DMS153 (cell line): ENCODE data around the gene CDK5RAP2.
A peak's percentile ranks its signal among the peaks of the same experiment; 100 is the strongest.

Experiments
- DNase-seq: peaks from one replicate; lab custom pipeline; 2025; lab: John Stamatoyannopoulos, UW

CDK5RAP2 gene

GRCh38 chr9:120436446-120436845 lies 143.5 kb downstream of the CDK5RAP2 start:
- no peak for DNase-seq

- no peak for DNase-seq
These were observed 144.9 kb downstream of the CDK5RAP2 start for GRCh38 chr9:120435091-120435490.

GRCh38 chr9:120434532-120434931 lies 145.4 kb downstream of the CDK5RAP2 start:
- DNase-seq: no peak

- DNase-seq: no peak
These were observed 146.3 kb downstream of the CDK5RAP2 start for GRCh38 chr9:120433701-120434100.

GRCh38 chr9:120432600-120432999 lies 147.4 kb downstream of the CDK5RAP2 start:
- DNase-seq: no peak

GRCh38 chr9:120431268-120431667 lies 148.7 kb downstream of the CDK5RAP2 start:
- peak; percentile 27 for DNase-seq

GRCh38 chr9:120424248-120424647 lies 155.7 kb downstream of the CDK5RAP2 start:
- no peak for DNase-seq

GRCh38 chr9:120423812-120424211 lies 156.2 kb downstream of the CDK5RAP2 start:
- DNase-seq: no peak

GRCh38 chr9:120421977-120422376 lies 158.0 kb downstream of the CDK5RAP2 start:
- no peak for DNase-seq

- no peak for DNase-seq
These were observed 161.7 kb downstream of the CDK5RAP2 start for GRCh38 chr9:120418315-120418714.

- no peak for DNase-seq
These were observed 163.1 kb downstream of the CDK5RAP2 start for GRCh38 chr9:120416781-120417427.

- peak; percentile 96 for DNase-seq
These were observed 166.6 kb downstream of the CDK5RAP2 start for GRCh38 chr9:120413121-120414048.

GRCh38 chr9:120412425-120412951 lies 167.5 kb downstream of the CDK5RAP2 start:
- DNase-seq: peak; percentile 13

GRCh38 chr9:120411862-120412424 lies 168.0 kb downstream of the CDK5RAP2 start:
- no peak for DNase-seq

- DNase-seq: no peak
These were observed 169.0 kb downstream of the CDK5RAP2 start for GRCh38 chr9:120410925-120411501.

GRCh38 chr9:120408680-120409258 lies 171.2 kb downstream of the CDK5RAP2 start:
- DNase-seq: no peak

- no peak for DNase-seq
These were observed 174.1 kb downstream of the CDK5RAP2 start for GRCh38 chr9:120405860-120406259.

GRCh38 chr9:120405134-120405533 lies 174.8 kb downstream of the CDK5RAP2 start:
- DNase-seq: no peak

GRCh38 chr9:120403543-120403856 lies 176.5 kb downstream of the CDK5RAP2 start:
- DNase-seq: no peak

- DNase-seq: no peak
These were observed 177.0 kb downstream of the CDK5RAP2 start for GRCh38 chr9:120402741-120403542.

GRCh38 chr9:120399940-120400339 lies 180.0 kb downstream of the CDK5RAP2 start:
- DNase-seq: no peak
